GM21825 (cell line): Measurements from ENCODE around the gene TAS2R41.
"Not testable (repeated sequence)": the region's sequence is repeated elsewhere in the genome, so short reads cannot be mapped to it uniquely, and the experiment has no call there.

Experiments used
- ATAC-seq: cut with Tn5 transposase; IDR thresholded peaks from one replicate; pipeline ENCODE4 v1.9.1; 2021; ENCODE audit warnings: mild to moderate bottlenecking, moderate library complexity; ENCODE audit not compliant: unreplicated experiment

Gene TAS2R41

GRCh38 chr7:143455942-143456341 is 21.7 kb upstream of the TAS2R41 start:
- ATAC-seq: no peak

DNA sequence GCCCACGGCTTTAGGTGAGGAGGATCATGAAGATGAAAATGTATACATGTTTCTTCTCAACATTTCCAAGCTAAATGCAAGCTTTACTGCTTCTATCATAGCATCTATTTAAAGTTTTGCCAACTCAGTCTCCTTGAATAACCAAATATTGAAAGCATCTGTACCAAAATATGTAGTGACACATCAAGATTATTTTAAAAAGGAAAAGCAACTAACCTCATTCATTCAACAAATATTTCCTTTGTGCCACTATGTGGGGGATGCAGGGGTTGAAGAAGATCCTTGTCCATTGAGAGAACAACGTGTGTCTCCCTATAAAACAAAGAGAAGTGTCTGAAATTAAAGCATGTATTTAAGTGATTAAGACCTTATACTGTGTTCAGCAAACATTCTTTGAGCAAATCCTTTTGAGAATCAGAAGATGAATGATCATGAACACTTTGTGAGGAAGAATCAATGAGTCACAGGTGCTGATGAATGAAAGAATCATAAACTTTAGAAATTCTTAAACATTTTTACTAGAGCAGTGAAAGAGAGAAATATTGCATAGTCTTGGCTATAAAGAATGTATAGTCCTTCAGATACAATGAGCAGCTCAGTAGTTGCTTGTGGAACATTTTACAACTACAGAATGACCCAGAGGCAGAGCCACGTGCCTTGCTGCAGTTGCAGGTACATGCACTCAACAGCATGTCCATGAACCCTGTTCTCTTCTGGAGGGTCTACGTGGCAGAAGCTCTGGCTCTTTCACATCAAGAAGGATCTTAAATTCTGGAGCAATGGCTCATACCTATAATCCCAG is 20.5 kb upstream of the TAS2R41 start:
- no peak for ATAC-seq

- no peak for ATAC-seq
These were observed 19.4 kb upstream of the TAS2R41 start for GRCh38 chr7:143458263-143458662.

GRCh38 chr7:143458681-143459080 is 19.0 kb upstream of the TAS2R41 start:
- ATAC-seq: no peak

GRCh38 chr7:143459359-143459758 is 18.3 kb upstream of the TAS2R41 start:
- no peak for ATAC-seq

- no peak for ATAC-seq
These were observed 17.2 kb upstream of the TAS2R41 start for GRCh38 chr7:143460271-143460979.

GRCh38 chr7:143462045-143462444 is 15.6 kb upstream of the TAS2R41 start:
- ATAC-seq: no peak

- no peak for ATAC-seq
These were observed 14.1 kb upstream of the TAS2R41 start for GRCh38 chr7:143463556-143463955.

- no peak for ATAC-seq
These were observed 13.7 kb upstream of the TAS2R41 start for GRCh38 chr7:143463957-143464356.

GRCh38 chr7:143467724-143468123 is 9.9 kb upstream of the TAS2R41 start:
- no peak for ATAC-seq

DNA sequence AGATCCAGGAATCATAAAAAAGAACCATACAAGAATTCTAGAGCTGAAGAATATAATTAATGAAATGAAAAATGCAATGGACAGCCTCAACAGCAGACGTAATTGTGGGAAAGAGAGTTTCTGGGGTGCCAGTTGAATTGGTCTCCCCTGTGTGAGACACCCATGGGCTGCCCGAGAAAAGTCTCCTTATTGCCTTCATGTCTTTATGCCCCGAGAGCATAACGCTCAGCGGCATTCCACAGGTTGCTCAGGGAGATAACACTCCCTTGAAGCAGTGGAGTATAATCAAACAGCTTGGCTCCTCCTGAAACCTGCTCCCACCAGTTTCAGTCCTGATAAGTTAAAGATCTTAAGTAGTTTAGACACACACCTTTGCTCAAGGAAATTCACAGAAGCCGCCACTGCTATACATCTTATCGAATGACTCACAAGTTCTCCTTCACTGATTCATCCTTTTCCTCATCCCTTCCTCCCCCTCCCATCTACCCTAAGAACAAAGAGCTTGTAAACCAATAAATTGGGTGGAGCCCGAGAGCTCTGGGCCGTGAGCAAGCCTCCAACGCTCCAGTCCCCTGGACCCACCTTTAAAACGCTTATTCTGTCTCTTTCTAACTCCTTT is 5.5 kb upstream of the TAS2R41 start:
- not testable (repeated sequence) for ATAC-seq

- no peak for ATAC-seq
These were observed 1.5 kb downstream of the TAS2R41 start for GRCh38 chr7:143479055-143479766.

DNA sequence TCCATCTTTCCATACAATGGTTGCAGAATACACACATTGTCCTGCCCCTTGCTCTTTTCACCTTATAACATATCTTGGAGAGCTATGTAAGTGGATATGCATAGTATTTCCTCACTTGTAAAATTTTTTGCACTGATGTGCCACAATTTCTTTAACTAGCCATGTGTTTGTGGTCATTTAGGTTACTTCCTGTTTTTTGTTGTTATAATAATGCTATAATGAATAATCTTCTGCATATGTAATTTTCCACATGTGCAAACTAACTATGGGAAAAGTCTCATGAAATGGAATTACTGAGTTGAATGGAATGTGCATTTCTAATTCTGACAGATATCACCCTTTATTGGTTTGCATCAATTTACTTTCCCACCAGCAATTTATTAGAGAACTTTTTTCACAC is 2.8 kb downstream of the TAS2R41 start:
- ATAC-seq: no peak

DNA sequence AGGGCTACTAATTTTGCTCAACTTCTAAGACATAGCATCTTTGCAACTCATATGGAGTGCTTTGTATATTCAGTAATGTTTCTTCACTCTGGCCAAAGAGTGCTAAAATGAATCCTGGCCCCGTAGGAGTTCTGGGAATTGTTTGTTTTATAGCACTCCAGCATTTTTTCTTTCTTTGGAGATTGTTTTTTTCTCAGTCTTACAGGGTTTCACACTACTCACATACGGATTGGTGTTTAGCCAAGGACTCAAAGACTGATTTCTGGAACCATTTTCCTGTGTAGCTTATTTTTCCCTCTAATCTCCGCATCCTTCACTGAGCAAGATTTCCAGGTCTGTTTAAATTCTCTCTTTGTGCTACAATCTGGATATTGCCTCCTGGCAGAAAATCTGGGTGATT is 6.4 kb downstream of the TAS2R41 start:
- no peak for ATAC-seq

DNA sequence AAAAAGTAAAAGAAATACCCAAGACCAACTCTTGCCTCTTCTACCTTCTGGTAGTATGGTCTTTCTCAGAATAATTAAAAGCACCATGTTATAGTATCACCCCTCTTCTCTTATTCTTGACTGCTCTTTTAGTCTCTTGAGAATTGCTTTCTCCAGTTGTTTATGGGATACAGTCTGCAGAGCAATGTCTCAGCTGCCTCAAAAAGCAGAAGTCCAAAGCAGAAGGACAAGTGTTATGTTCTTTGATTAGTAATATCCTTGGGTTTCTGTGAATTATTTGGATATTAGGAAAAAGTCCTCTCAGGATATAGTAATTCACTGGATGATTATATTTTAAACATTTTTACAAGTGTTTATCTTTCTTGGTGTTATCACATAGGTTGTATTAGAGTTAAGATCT is 7.4 kb downstream of the TAS2R41 start:
- no peak for ATAC-seq

GRCh38 chr7:143485500-143485899 is 7.8 kb downstream of the TAS2R41 start:
- no peak for ATAC-seq

DNA sequence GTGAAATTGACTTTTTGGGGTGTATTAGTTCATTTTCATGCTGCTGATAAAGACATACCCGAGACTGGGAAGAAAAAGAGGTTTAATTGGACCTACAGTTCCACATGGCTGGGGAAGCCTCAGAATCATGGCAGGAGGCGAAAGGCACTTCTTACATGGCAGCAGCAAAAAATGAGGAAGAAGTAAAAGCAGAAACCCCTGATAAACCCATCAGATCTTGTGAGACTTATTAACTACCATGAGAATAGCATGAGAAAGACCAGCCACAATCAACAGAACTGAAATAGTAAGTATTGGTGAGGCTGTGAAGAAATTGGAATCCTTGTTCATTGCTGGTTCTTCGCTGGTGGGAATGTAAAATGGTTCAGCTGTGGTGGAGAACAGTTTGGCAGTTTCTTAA is 8.6 kb downstream of the TAS2R41 start:
- ATAC-seq: not testable (repeated sequence)

DNA sequence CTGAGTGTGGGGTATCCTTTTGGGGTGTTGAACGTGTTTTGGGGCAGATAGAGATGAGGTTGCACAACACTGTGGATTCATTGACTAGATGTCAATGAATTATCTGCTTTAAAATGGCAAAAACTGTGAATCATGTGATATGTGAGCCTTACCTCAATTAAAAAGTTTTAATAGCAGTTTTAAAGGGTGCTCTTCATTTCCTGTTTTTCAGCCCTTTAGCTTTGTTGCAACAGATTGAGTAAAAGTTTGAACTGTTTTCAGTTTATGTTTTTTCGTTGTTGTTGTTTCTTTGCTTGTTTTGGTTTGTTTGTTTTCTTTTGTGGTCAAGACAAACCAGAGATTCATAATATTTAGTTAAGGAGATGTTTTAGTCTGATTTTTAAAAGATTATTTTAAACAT is 9.4 kb downstream of the TAS2R41 start:
- no peak for ATAC-seq

DNA sequence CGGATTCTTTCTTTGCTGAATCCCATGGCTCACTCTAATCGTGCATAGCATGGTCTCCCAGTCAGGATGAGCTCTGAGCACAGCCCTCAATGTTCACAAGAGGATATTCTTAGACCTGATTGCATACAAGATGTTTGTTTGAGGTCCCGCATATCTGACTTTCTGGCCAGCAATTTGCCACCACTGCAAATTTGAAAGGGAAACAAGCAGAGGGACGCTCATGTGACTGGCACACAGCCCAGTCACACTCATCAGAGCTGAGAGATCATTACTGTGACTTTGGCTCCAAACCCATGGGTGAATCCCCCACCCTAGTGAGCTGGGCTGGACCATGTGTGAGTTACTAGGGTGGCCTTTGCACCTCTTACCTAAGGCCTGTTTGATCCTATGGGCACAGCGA is 9.9 kb downstream of the TAS2R41 start:
- ATAC-seq: no peak

DNA sequence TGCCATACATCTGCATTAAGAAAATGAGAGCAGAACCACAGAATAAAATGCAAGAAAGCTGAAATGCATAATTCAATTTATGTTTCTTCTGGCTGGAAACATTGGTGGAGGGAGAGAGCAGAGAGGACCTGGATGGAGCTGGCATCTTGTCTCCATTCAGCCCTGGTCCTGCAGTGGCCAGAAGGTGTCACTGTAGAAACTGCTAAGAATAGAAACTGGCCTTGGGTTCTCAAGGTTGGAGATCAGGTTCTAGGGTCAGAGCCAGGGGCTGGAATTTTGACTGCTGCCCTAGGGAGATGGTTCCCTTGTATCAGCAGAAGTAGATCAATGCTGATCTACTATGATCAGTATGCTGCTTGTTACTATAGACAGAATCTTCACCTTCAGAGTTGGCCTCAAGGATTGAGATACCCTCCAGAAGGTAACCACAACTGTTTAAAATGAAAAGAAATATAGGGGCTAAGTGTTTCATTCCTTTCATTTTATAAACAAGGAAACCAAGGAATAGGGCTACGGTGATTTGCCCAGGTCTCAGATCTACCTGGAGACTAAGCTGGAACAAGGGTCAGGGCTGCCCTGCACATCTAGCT is 13.1 kb downstream of the TAS2R41 start:
- ATAC-seq: no peak

GRCh38 chr7:143492043-143492471 is 14.4 kb downstream of the TAS2R41 start:
- ATAC-seq: no peak
